Epithelial cell of alveolus of lung (primary cell): Measurements from ENCODE around the gene TAF3. TPM values are rescaled to one million over a fixed set of nuclear protein-coding genes. Genes with fewer than 3 reads are reported as not detected.

Experiments used
- total RNA-seq: library from RNA; depleted of rRNA; stranded (reverse); fragments of >200 nt; gene quantifications from 2 replicates; pipeline ENCODE4 v1.2.1, GENCODE V29; 2015

Gene TAF3, protein sequence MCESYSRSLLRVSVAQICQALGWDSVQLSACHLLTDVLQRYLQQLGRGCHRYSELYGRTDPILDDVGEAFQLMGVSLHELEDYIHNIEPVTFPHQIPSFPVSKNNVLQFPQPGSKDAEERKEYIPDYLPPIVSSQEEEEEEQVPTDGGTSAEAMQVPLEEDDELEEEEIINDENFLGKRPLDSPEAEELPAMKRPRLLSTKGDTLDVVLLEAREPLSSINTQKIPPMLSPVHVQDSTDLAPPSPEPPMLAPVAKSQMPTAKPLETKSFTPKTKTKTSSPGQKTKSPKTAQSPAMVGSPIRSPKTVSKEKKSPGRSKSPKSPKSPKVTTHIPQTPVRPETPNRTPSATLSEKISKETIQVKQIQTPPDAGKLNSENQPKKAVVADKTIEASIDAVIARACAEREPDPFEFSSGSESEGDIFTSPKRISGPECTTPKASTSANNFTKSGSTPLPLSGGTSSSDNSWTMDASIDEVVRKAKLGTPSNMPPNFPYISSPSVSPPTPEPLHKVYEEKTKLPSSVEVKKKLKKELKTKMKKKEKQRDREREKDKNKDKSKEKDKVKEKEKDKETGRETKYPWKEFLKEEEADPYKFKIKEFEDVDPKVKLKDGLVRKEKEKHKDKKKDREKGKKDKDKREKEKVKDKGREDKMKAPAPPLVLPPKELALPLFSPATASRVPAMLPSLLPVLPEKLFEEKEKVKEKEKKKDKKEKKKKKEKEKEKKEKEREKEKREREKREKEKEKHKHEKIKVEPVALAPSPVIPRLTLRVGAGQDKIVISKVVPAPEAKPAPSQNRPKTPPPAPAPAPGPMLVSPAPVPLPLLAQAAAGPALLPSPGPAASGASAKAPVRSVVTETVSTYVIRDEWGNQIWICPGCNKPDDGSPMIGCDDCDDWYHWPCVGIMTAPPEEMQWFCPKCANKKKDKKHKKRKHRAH
- 2.1 and 3.3 TPM in 2 replicates for total RNA-seq

GRCh38 chr10:7818295-7819120 lies at the start of gene TAF3:
TAF3 (plus strand) TSS chr10:7818505; CDS start chr10:7818710, 205 bp downstream.

DNA sequence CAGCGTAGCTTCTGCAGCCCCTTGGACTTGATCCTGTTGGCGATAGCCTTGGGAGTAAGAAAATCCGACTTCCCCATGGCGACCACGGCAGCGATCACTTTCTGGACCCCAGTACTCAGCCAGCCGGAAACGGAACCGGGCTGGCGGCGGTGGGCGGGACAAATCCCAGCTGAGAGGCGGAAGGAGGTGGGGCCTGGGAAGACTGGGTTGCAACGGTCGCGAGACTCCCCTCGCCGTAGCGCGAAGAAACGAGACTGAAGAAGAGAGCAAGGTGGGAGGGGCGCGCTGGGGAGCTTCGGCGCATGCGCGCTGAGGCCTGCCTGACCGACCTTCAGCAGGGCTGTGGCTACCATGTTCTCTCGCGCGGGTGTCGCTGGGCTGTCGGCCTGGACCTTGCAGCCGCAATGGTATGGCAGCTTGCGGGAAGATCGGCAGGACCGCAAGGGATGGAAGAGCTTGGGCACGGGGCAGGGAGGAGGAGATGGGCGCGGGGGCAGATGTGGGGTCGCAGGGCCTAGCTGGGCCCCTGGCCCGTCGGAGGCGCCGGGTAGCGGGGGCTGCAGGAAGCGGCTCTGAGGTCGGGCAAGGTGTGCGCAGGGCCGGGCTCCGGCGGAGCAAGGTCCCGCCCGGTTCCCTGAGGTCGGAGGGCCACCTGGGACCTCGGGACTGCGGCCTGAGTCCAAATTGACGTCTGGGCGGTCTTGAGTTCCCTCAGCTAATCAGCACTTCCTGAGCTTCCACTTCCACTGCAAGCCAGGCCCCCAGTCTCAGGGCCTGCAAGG lies 30.3 kb upstream of the TAF3 start, which contains the start of the genes ATP5F1C and KIN:
Gene ATP5F1C, plus strand, starts transcription at position 321 of the 782 bp plus-strand sequence. Its CDS starts 31 bp downstream, at position 352.
Gene KIN, minus strand, starts transcription at position 137 of the 782 bp plus-strand sequence. Its CDS starts 60 bp downstream, at position 77.

DNA sequence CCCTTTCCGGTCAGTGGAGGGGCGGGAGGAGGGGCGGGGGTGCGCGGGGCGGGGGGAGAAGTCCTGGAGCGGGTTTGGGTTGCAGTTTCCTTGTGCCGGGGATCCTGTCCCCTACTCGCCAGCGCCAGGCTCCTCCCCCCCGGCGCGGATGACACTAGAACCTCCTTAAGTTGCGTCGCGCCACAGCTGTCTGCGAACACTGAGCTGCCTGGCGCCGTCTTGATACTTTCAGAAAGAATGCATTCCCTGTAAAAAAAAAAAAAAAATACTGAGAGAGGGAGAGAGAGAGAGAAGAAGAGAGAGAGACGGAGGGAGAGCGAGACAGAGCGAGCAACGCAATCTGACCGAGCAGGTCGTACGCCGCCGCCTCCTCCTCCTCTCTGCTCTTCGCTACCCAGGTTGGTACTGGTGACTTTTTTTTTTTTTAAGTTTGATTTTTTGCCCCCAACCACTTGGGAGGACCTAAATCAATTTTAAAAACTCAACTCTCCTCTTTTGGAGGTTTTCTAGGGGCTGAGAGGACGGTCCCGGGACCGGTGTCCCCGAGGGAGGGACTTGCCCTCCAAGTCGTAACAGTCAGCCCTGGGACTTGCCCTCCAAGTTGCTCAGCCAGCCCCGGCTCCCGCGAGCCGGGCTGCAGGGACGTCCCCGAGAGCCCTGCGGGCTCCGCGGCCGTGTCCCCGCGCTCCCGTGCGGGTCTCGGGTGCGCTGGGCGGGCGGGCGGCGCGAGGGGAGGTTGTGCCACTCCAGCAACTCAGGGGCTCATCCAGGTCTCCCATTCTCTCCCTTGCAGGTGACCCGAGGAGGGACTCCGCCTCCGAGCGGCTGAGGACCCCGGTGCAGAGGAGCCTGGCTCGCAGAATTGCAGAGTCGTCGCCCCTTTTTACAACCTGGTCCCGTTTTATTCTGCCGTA lies 236.4 kb downstream of the TAF3 start, which contains the start of gene GATA3:
Gene GATA3, plus strand, starts transcription at position 195 of the 914 bp plus-strand sequence. CDS start 968 bp downstream, outside the sequence.

Other genes starting within 250 kb of the TAF3 start
- gene ITIH5, start 151.5 kb upstream of the TAF3 start, total RNA-seq = 0.72 and 0.91 TPM in 2 replicates
- not detected in 2 replicates for gene ITIH2, start 115.2 kb upstream of the TAF3 start, total RNA-seq
- 3.0 and 7.0 TPM in 2 replicates for gene KIN, start 30.5 kb upstream of the TAF3 start, total RNA-seq
- gene ATP5F1C, start 30.3 kb upstream of the TAF3 start, total RNA-seq = 268 TPM in 2 replicates
- gene GATA3, start 236.2 kb downstream of the TAF3 start, total RNA-seq = 0.08 and 0.26 TPM in 2 replicates